Lower leg skin (tissue), 4 donors: Measurements from ENCODE around the gene ID4. TPM values are rescaled to one million over a fixed set of nuclear protein-coding genes. Genes with fewer than 3 reads are reported as not detected.

Experiments
- DNase-seq, 2 donors: peaks; one replicate each; pipeline ENCODE4 v3.0.0-alpha.2; 2019; ENCODE audit warnings: low spot score in 2 of 2
- H3K4me3 ChIP-seq: fragments of 200-600 bp; sonication (generic); 2 replicates; pipeline ENCODE4 v1.5.1; 2017; ENCODE audit warnings: mild to moderate bottlenecking, low read depth; ENCODE audit not compliant: poor library complexity, severe bottlenecking
- POLR2A ChIP-seq, 2 donors: fragments of 450-650 bp; IDR thresholded peaks; one replicate each; pipeline ENCODE4 v1.6.1; 2016 to 2017; ENCODE audit warnings: antibody characterized with exemption in 2 of 2, mild to moderate bottlenecking in 1 of 2, moderate library complexity in 1 of 2
- WGBS, 2 donors: methylation state at CpG; one replicate each; pipeline ENCODE4 v1.1.5; 2018; 5-methylcytosine and 5-hydroxymethylcytosine counted together
- intact Hi-C: fragments of 100-400 bp; cut with DNase I; formaldehyde crosslinking; loops from one replicate; pipeline ENCODE4 v1.15.0; 2023; ENCODE audit warnings: low total_unique reads
- total RNA-seq, 4 donors: library from RNA; depleted of rRNA; stranded (reverse); fragments of >200 nt; gene quantifications; one replicate each; pipeline ENCODE4 v1.1.0, GENCODE V29; 2016
- TF ChIP-seq, protein P1 (sequence below), 3 donors: fragments of 450-650 bp; IDR thresholded peaks; one replicate each; pipeline ENCODE4 v1.5.1; 2016; ENCODE audit warnings: antibody characterized with exemption in 3 of 3, mild to moderate bottlenecking in 3 of 3, moderate library complexity in 2 of 3

Gene ID4
- total RNA-seq, 4 donors from 2014 or later = 210 to 294 (median 234) TPM

- H3K4me3 ChIP-seq = no peak overlapping the region
- no peak for DNase-seq
- WGBS, 2 donors = 90 to 92% methylated on average over 5 of the region's 5 CpGs
- TF ChIP-seq, protein P1, sequence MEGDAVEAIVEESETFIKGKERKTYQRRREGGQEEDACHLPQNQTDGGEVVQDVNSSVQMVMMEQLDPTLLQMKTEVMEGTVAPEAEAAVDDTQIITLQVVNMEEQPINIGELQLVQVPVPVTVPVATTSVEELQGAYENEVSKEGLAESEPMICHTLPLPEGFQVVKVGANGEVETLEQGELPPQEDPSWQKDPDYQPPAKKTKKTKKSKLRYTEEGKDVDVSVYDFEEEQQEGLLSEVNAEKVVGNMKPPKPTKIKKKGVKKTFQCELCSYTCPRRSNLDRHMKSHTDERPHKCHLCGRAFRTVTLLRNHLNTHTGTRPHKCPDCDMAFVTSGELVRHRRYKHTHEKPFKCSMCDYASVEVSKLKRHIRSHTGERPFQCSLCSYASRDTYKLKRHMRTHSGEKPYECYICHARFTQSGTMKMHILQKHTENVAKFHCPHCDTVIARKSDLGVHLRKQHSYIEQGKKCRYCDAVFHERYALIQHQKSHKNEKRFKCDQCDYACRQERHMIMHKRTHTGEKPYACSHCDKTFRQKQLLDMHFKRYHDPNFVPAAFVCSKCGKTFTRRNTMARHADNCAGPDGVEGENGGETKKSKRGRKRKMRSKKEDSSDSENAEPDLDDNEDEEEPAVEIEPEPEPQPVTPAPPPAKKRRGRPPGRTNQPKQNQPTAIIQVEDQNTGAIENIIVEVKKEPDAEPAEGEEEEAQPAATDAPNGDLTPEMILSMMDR (IDR thresholded peaks at IDR 0.05) = no peak
- no peak for TF ChIP-seq POLR2A (IDR thresholded peaks at IDR 0.05)
- intact Hi-C loops = no loop called here
Observed at GRCh38 chr6:19876672-19877071, 39.5 kb downstream of the ID4 start.

DNA sequence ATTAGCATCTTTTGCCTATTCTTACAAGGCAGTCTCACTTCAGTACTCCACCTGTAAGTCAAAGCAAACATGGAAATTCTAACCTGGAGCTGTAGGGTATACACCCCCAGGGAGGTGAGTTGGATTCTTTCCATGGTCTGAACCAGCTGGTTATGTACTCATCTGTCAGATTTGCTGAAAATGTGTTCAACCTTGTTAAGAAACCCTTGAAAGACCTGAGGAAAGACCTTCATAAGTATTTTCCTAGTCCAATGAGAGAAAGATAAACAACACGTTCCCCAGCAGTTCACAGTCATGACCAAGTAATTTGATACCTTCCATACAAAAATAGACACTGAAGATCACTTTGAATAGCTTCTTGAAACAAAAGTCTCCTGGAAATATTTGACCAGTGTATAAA is 42.5 kb downstream of the ID4 start:
- no peak for TF ChIP-seq POLR2A (IDR thresholded peaks at IDR 0.05)
- TF ChIP-seq, protein P1 (IDR thresholded peaks at IDR 0.05) = no peak
- 35 to 59% methylated on average over 1 of the region's 1 CpG for WGBS, 2 donors
- intact Hi-C loops = no loop called here

GRCh38 chr6:19880066-19880465 is 42.9 kb downstream of the ID4 start:
- TF ChIP-seq, protein P1 (IDR thresholded peaks at IDR 0.05) = no peak
- no peak for TF ChIP-seq POLR2A (IDR thresholded peaks at IDR 0.05)
- H3K4me3 ChIP-seq = no peak overlapping the region
- no peak for DNase-seq
- intact Hi-C loops = no loop called here
- 82 to 89% methylated on average over 2 of the region's 2 CpGs for WGBS, 2 donors

More for the DNA sequence above, 42.5 kb downstream of the ID4 start:
- no peak for DNase-seq
- H3K4me3 ChIP-seq = no peak overlapping the region

GRCh38 chr6:19891451-19891850 is 54.3 kb downstream of the ID4 start:
- WGBS, 2 donors = 72 to 76% methylated on average over 5 of the region's 5 CpGs
- no peak for DNase-seq
- TF ChIP-seq, protein P1 (IDR thresholded peaks at IDR 0.05) = no peak
- no peak for TF ChIP-seq POLR2A (IDR thresholded peaks at IDR 0.05)
- H3K4me3 ChIP-seq = no peak overlapping the region
- intact Hi-C loops = no loop called here
